ENCODE results near the gene CNR2.
A peak's percentile ranks its signal among the peaks of the same experiment; 100 is the strongest.
"Not testable (repeated sequence)": the region's sequence is repeated elsewhere in the genome, so short reads cannot be mapped to it uniquely, and the experiment has no call there.

Gene CNR2

DNA sequence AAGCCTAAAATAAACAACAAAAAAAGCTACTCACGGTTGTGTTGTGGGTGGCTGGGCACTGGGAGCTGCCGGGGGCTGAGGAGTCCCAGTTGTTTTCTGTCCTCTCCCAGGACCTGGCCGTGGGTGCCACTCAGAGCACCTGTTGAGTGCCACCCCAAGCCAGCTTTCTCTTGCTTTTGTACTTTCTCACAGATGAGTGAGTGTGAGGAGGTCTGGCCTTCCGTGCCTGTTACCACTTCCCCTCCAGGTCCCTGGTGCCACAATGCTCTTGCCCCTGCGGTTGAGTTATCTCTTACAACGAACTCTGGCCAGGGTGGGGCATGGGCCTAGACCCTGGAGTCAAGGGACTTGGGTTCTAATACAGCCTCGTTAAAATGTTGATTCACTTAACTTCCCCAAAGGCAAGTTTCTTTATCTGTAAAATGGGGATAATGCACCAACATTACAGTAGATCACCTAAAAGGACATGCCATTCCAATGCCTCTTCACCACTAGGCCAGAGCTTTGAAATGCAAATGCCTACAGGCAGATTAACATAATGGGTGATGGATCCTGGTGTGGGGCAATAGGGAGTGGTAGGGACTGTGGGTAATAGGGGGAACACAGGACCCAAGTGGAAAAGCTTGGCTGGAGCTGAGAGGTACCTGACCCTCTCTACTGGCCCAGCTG, at the start of gene CNR2:
Gene CNR2 (minus strand): TSS at position 151 of the 669 bp plus-strand sequence. CDS start 37,745 bp downstream, outside the sequence.
- DNase-seq (ENCODE audit: low read depth): no peak

- DNase-seq (ENCODE audit: low read depth): no peak
Measured at GRCh38 chr1:23960291-23961020, 47.3 kb upstream of the CNR2 start.

GRCh38 chr1:23959461-23960290, 46.5 kb upstream of the CNR2 start, which contains the start of gene PNRC2:
PNRC2 (plus strand) TSS chr1:23959828; CDS start chr1:23961458, 1,630 bp downstream.
- peak; percentile 77 for DNase-seq (ENCODE audit: low read depth)

DNA sequence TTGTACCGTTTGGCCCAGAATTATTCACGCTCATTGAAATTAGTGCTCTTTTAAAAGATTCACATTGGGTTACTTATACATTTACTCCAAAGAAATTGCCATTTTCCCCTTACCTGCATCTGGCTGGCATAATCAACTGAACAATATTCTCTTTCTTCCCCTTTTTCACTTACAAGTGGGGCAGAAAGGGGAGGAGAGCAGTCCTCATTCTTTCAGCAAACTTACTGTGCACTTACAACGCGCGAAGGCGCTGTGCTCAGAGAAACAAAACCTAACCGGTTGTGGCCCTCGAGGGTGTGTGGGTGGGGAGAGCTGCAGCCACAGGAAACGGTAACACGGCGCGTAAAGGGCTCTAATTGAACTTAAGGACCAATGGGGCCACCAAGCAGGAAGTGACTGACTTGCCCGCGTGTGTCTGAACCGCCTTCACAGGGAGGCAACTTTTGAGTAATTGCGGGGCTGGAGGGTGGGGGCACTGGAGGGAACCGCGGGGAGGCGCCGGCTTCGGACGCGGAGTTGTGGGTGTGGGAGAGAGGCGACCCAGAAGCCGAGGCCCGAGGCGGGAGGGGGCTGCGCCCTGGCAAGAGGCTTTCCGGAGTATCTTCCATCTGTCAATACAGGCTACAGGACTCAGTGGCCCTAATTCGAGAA, 45.8 kb upstream of the CNR2 start:
- DNase-seq (ENCODE audit: low read depth): peak; percentile 73

GRCh38 chr1:23958040-23958809, 45.1 kb upstream of the CNR2 start:
- DNase-seq (ENCODE audit: low read depth): not testable (repeated sequence)

DNA sequence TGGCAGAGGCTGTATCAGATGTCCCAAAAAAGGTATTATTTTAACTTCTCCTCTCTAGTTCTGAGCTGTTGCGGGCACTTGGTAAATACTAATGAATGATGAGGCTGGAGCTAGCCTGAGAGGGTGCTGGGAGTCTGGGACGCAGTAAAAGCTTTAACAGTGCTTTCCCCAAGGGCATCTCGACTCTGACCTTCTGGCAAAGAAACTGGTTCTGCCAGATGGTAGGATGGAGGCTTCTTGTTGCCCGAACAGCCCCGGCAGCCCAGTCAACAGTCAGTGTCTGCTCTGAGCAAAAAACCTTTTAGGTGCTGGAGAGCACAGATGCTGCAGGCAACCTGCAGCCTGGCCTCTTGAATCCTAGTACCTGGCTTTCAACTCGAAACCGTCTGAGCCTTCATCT, 43.9 kb upstream of the CNR2 start:
- no peak for DNase-seq (ENCODE audit: low read depth)

- DNase-seq (ENCODE audit: low read depth): no peak
Measured at GRCh38 chr1:23953020-23953419, 39.9 kb upstream of the CNR2 start.

DNA sequence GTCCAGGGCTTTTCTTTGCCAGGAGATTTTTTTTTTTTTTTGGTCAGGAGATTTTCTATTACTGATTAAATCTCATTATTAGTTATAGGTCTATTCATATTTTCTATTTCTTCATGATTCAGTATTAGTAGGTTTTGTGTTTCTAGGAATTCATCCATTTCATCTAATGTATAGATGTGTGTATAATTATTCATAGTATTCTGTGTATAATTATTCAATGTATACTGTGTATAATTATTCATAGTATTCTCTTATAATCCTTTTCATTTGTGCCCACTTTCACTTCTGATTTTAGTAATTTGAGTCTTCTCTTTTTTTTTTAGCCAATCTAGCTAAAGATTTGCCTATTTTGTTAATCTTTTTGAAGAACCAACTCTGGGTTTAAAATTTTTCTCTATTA, 34.2 kb upstream of the CNR2 start:
- no peak for DNase-seq (ENCODE audit: low read depth)

DNA sequence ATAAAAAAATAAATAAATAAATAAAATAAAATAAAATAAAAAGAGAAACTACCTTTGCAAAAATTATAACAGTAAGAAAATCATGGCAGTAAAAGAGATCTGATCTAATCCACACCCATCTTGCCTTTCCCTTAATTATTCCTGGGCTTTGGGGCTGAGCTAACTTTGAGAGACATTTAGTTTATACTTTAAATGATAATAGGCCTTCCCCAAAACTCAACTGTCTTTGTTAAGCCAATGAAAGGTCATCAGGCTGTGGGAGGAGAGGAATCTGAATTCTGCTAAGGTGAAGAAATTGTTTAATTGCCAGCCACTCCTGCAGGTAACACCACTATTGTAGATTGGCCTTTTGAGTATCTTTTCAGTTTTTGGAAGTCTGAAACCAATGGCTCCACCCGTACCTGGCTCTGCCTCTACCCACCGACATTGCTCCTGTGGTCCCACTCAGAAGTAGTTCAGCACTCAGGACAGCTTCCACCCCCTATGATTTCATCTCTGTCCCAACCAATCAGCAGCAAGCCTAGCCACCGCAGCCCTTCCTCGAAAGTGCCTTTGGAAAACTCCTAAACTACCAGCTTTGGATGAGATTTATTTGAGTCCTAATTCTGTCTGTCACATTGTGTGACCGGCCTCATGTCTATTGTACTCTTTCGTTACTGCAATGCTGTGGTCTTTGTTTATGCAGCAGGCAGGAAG, 23.5 kb upstream of the CNR2 start:
- no peak for DNase-seq (ENCODE audit: low read depth)

DNA sequence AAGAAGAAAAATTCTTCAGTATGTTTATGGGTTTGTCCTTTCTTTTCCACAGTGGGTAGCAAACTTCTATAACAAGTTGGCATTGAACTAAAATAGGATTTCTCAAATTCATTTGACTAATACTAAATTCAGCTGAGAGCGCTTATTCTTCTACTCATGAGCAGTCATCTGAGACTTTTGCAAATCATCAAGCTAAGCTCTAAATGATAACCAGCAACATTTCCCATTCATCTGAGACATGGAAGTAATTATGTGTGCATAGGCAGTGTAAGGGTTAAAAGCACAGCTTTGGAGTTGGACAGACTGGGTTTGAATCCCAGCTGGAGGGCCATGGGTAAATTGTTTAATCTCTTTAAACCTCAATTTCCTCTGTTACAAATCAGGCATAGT, 18.3 kb upstream of the CNR2 start:
- no peak for DNase-seq (ENCODE audit: low read depth)

DNA sequence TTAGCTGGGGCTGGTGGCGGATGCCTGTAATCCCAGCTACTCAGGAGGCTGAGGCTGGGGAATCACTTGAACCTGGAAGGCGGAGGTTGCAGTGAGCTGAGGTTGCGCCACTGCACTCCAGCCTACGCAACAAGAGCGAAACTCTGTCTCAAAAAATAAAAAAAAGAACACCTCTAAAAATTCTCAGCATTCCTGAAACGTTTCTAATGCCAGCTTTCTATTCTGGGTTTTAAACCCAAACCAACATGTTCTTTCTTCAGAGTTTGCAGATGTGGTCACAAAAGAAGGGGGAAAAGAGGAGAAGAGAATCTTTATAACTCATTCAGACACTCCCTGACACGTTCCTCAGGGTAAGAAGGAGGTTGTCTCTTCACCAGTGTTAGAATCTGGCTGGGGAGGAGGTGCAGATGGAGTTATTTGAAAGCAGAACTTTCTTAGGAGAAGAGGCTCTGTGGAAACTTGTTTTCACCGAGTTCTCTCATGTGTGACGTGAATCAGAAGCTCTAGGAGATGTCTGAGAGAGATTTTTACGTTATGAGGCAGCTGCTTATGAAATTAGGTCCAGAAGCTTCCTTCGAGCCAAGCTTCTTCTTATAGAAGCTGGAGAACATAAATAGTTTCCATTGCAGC, 17.8 kb upstream of the CNR2 start:
- DNase-seq (ENCODE audit: low read depth): peak; percentile 51

GRCh38 chr1:23930270-23930669, 17.1 kb upstream of the CNR2 start:
- DNase-seq (ENCODE audit: low read depth): no peak

- DNase-seq (ENCODE audit: low read depth): no peak
Measured at GRCh38 chr1:23928789-23929188, 15.6 kb upstream of the CNR2 start.

- DNase-seq (ENCODE audit: low read depth): no peak
Measured at GRCh38 chr1:23927097-23927496, 13.9 kb upstream of the CNR2 start.

DNA sequence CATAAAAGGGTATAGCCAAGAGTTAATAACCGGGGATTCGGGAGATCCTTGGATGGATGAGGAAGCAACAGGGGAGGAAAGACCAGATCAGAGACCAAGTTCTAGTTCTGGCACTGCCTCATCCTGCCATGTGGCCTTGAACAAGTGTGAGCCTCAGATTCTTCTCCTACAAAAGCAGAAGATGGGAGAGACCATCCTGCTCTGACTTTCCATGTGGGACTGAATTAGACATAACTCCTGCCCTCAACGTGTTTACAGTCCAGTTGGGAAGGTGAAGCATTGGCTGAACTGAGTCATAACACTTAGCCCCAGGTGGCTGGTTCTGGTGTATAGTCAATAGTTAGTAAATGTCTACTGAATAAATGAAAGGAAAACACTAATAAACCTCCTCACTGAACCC, 12.1 kb upstream of the CNR2 start:
- DNase-seq (ENCODE audit: low read depth): no peak

DNA sequence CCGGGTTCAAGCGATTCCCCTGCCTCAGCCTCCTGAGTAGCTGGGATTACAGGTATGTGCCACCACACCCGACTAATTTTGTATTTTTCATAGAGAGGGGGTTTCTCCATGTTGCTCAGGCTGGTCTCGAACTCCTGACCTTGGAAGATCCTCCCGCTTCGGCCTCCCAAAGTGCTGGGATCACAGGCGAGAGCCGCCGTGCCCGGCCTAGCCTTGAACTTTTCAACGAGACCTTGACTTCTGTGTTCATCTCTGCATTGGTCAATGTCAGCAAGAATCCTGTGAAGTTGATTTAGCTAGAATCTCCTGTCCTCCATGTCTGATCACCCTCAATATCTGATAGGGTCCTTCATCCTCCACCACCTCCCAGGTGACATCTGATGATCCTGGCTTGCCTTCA, 11.4 kb upstream of the CNR2 start:
- no peak for DNase-seq (ENCODE audit: low read depth)

DNA sequence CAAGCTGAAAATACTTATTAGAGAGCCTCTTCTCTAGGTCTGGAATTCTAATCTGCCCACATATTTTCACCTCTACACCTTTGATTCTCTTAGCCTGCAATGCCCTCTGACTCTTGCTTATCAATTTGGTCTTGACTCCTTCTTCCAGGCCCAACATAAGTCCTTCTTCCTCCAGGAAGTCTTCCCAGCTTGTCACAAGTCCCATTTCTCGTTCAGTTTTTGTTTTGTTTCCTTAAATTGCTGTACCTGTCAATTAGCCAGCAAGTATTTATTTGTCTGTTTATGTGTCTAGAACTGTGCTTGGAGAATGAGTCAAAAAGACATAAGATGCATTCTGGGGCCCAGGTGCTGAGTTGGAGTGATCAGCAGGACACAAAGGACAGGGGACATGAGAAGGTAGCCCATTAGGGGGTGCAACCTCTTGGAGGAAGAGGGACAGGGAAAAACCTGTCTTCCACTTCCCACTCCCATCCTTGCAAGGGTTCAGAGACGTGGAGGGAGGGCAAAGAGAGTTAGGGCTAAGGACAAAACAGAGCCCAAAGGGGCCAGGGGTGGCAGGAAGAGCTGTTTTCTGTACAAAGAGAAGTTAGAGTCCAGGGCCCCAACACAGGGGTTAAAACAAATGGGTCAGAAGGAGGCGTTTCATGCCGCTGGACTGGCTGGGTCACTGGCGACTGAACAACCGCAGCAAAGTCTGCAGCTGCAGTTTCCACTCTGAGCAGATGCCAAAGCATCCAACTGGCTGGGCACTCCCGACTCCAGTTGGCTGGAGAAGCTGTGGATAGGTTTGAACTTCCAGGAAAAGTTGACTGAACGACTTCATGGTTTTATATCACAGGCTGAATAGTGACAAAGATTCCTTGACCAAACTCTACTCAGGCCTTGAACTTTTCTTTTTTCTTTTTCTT, 10.7 kb upstream of the CNR2 start:
- no peak for DNase-seq (ENCODE audit: low read depth)

GRCh38 chr1:23922321-23922943, 9.3 kb upstream of the CNR2 start:
- DNase-seq (ENCODE audit: low read depth): no peak
